Activated T-helper 2 cell treated with anti-CD3 and anti-CD28 coated beads, Interferon-gamma antibody, Interleukin-2, Interleukin-4, amounts not matched to agents 10 μg/mL and 5 μg/mL and 100 μg/mL, durations not matched to agents 14 hours and 24 hours and 36 hours (primary cell): ENCODE measurements around the gene KRT6A. TPM values are rescaled to one million over a fixed set of nuclear protein-coding genes. Genes with fewer than 3 reads are reported as not detected.
"Not testable (repeated sequence)": the region's sequence is repeated elsewhere in the genome, so short reads cannot be mapped to it uniquely, and the experiment has no call there.

ENCODE experiments used
- DNase-seq: peaks from one replicate; pipeline ENCODE4 v3.0.0; 2021; ENCODE audit warnings: low spot score
- H3K27ac Mint-ChIP-seq: one replicate; pipeline ENCODE4 v1.8.0; 2021; ENCODE audit warnings: mixed read lengths
- H3K27me3 Mint-ChIP-seq: one replicate; pipeline ENCODE4 v1.8.0; 2021; ENCODE audit warnings: low read depth, mixed read lengths
- H3K36me3 Mint-ChIP-seq: one replicate; pipeline ENCODE4 v1.8.0; 2021; ENCODE audit warnings: low read depth, mixed read lengths
- H3K4me1 Mint-ChIP-seq: one replicate; pipeline ENCODE4 v1.8.0; 2021; ENCODE audit warnings: low read depth, mixed read lengths
- H3K4me3 Mint-ChIP-seq: one replicate; pipeline ENCODE4 v1.8.0; 2021; ENCODE audit warnings: low read depth, mild to moderate bottlenecking, moderate library complexity, mixed read lengths
- H3K9me3 Mint-ChIP-seq: one replicate; pipeline ENCODE4 v1.8.0; 2021; ENCODE audit warnings: mixed read lengths
- intact Hi-C: fragments of 100-400 bp; cut with micrococcal nuclease; formaldehyde crosslinking; loops from one replicate; pipeline ENCODE4 v1.15.1; 2023
- total RNA-seq: library from RNA; stranded (reverse); gene quantifications from 2 replicates; pipeline ENCODE4 v1.2.3, GENCODE V29; 2022

The KRT6A gene
- total RNA-seq, 1 donor from 2014 or later = not detected

GRCh38 chr12:52491495-52491894, 1.6 kb downstream of the KRT6A start:
- H3K36me3 Mint-ChIP-seq, H3K9me3 Mint-ChIP-seq, H3K4me3 Mint-ChIP-seq, intact Hi-C loops, H3K27ac Mint-ChIP-seq, H3K4me1 Mint-ChIP-seq, DNase-seq: not testable (repeated sequence)
- peaks cover 11% of the 10 kb centered on the region for H3K27me3 Mint-ChIP-seq

GRCh38 chr12:52488736-52489135, 4.3 kb downstream of the KRT6A start:
- no peak overlapping the region for H3K4me3 Mint-ChIP-seq
- DNase-seq = no peak
- no peaks in the 10 kb centered on the region for H3K36me3 Mint-ChIP-seq
- H3K27me3 Mint-ChIP-seq = peaks cover 25% of the 10 kb centered on the region
- no peaks in the 10 kb centered on the region for H3K9me3 Mint-ChIP-seq
- no peak overlapping the region for H3K27ac Mint-ChIP-seq
- intact Hi-C loops = no loop called here
- no peaks in the 10 kb centered on the region for H3K4me1 Mint-ChIP-seq

DNA sequence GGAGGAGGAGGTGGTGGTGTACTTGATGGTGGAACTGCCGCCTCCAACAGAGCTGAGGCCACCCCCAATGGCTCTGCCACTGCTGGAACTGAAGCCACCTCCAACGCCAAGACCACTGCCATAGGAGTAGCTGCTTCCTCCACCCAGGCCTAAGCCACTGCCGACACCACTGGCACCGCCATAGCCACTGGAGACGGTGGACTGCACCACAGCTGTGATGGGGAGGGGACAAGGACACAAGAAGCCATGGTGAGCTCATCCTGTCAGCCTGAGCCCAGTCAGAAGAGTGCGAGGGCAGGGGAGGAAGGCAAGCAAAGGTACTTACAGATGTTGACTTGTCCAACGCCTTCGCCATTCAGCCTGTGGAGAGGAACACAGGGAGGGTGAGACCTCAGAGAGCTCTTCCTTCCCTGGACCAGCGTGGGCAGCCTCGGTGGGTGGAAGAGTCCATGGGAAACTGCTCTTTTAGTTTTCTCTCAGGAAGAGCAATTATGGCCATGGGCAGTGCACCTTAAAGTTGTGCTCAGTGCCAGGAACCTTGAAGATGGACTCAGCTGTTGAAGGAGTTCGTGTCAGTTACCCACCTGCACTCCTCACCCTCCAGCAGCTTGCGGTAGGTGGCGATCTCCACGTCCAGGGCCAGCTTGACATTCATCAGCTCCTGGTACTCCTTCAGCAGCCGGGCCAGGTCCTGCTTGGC, 5.2 kb downstream of the KRT6A start:
- H3K4me3 Mint-ChIP-seq, H3K4me1 Mint-ChIP-seq, intact Hi-C loops, H3K9me3 Mint-ChIP-seq, H3K27ac Mint-ChIP-seq, H3K36me3 Mint-ChIP-seq, DNase-seq: not testable (repeated sequence)
- H3K27me3 Mint-ChIP-seq = peaks cover 33% of the 10 kb centered on the region

DNA sequence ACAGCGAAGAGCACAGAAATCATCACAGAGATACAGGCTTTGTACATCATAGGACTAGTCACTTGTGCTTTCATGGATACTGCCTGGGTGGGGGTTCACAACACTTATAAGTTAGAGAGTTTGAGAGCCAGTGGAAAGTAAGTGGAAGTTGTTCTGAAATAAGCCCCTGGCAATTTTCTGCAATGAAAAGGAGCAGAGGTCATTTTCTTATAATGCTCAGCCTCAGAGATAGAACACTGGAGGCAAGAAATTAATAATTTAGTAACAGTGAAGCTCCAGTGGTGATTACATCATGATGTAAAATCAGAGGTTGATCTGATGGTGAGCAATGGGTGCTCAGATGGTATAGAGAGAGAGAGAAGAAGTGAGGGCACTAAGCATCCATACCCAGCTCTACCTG, 5.8 kb downstream of the KRT6A start:
- Mint-ChIP-seq H3K4me1 (no peaks in the 10 kb centered on the region), H3K27ac (no peak overlapping the region), H3K27me3 (peaks cover 36% of the 10 kb centered on the region), H3K9me3 (no peaks in the 10 kb centered on the region), H3K36me3 (no peaks in the 10 kb centered on the region), H3K4me3 (no peak overlapping the region)
- DNase-seq = no peak
- intact Hi-C loops = no loop called here

DNA sequence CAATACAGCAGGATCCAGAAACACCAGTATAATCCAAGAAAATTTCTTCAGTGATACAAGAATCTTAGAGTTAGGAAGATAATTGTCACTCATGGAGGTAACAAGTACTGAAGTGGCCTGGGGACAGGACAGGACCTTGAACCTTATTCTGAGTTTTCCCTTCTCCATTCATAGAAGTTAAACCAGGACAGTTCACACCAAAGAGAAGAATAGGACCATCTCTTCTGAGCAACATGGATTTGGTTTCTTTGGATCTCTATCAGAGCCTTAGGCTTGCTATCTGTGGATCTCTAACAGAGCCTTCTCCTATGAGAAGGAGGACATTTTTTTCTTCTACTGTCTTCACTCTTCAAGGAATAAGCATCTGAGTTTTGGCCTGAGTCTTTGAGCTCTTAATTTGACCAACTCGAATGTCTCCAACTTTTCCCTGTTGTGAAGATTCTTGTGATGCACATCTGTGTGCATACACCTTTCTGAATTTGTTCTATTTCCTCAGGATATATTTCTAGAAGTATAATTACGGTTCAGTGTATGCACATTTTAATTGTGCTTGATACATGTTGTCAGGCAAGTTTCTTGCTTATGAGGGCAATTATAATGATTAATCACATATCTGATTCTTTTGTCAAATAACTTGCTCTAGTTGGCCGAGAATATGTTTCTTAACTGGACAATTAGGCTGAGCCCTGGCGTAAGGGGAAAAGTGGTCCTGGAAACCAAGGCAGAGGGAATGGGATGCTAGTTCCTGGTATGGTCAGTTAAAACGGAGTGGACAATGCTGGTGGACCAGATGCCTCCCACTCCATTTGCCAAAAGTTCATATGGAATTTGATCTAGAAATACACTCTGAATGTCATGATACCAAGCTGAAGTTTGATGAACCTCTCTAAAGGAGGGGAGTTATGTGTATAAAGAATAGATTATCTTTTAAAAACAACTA, 6.6 kb downstream of the KRT6A start:
- H3K27ac Mint-ChIP-seq = no peak overlapping the region
- H3K4me1 Mint-ChIP-seq = no peaks in the 10 kb centered on the region
- DNase-seq = no peak
- H3K4me3 Mint-ChIP-seq = no peak overlapping the region
- no peaks in the 10 kb centered on the region for H3K36me3 Mint-ChIP-seq
- H3K9me3 Mint-ChIP-seq = no peaks in the 10 kb centered on the region
- H3K27me3 Mint-ChIP-seq = peaks cover 35% of the 10 kb centered on the region
- intact Hi-C loops = no loop called here

DNA sequence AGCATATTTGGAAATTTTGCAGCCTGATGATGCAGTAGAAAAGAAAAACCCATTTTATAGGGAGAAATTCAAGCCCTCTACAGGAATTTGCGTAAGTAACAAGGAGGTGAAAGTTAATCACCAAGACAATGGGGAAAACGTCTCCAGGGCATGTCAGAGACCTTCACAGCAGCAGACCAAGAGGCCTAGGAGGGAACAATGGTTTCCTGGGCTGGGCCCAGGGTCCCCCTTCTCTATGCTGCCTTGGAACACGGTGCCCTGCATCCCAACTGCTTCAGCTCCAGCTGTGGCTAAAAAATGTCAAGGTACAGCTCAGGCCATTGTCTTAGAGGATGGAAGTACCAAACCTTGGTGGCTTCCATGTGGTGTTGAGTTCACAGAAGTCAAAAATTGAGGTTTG, 13.0 kb downstream of the KRT6A start:
- Mint-ChIP-seq H3K36me3 (no peaks in the 10 kb centered on the region), H3K4me3 (no peak overlapping the region), H3K4me1 (no peaks in the 10 kb centered on the region), H3K9me3 (peaks cover 8% of the 10 kb centered on the region), H3K27me3 (peaks cover 26% of the 10 kb centered on the region), H3K27ac (no peak overlapping the region)
- intact Hi-C loops = no loop called here
- no peak for DNase-seq

GRCh38 chr12:52477651-52478050, 15.4 kb downstream of the KRT6A start:
- no peaks in the 10 kb centered on the region for H3K36me3 Mint-ChIP-seq
- no peak for DNase-seq
- intact Hi-C loops = no loop called here

GRCh38 chr12:52474212-52474611, 18.8 kb downstream of the KRT6A start:
- Mint-ChIP-seq H3K9me3 (peaks cover 2% of the 10 kb centered on the region), H3K36me3 (no peaks in the 10 kb centered on the region)
- no peak for DNase-seq

More at GRCh38 chr12:52477651-52478050, 15.4 kb downstream of the KRT6A start:
- peaks cover 8% of the 10 kb centered on the region for H3K9me3 Mint-ChIP-seq
- H3K27ac Mint-ChIP-seq = no peak overlapping the region
- no peak overlapping the region for H3K4me3 Mint-ChIP-seq
- H3K4me1 Mint-ChIP-seq = no peaks in the 10 kb centered on the region
- peaks cover 7% of the 10 kb centered on the region for H3K27me3 Mint-ChIP-seq

DNA sequence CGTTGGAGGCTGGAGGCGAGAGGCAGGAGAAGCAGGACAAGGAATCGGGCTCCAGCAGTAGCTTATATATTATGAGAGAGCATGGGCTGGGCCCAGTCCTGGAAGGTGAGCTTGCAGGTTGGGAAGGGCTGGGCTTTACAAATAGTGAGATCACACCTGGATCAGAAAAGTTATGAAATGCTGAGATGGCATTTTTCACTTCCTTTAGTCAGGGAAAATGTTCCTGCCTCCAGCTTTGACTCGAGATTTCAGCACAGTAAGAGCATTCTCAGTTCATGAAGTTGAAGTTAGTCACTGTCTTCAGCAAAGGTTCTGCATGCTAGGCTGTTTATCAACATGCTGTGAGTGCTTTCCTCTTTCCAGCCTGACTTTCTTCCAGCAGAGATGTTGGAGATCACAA, 19.3 kb downstream of the KRT6A start, which contains the start of gene KRT6C:
Gene KRT6C, minus strand, starts transcription at position 38 of the 400 bp plus-strand sequence. CDS start 68 bp downstream, outside the sequence.
- intact Hi-C loops = no loop called here
- H3K27me3 Mint-ChIP-seq = peaks cover 4% of the 10 kb centered on the region
- DNase-seq = no peak
- no peaks in the 10 kb centered on the region for H3K36me3 Mint-ChIP-seq
- no peak within 1 kb of the TSS for H3K4me3 Mint-ChIP-seq
- no peaks in the 10 kb centered on the region for H3K9me3 Mint-ChIP-seq
- no peaks in the 10 kb centered on the region for H3K4me1 Mint-ChIP-seq
- no peak within 1 kb of the TSS for H3K27ac Mint-ChIP-seq

More at GRCh38 chr12:52474212-52474611, 18.8 kb downstream of the KRT6A start:
- H3K4me1 Mint-ChIP-seq = no peaks in the 10 kb centered on the region
- no peak overlapping the region for H3K4me3 Mint-ChIP-seq
- peaks cover 4% of the 10 kb centered on the region for H3K27me3 Mint-ChIP-seq
- H3K27ac Mint-ChIP-seq = no peak overlapping the region
- intact Hi-C loops = no loop called here

- H3K4me1 Mint-ChIP-seq = no peaks in the 10 kb centered on the region
- H3K9me3 Mint-ChIP-seq = no peaks in the 10 kb centered on the region
- no peak for DNase-seq
- H3K36me3 Mint-ChIP-seq = no peaks in the 10 kb centered on the region
- H3K27ac Mint-ChIP-seq = no peak overlapping the region
- no peak overlapping the region for H3K4me3 Mint-ChIP-seq
- intact Hi-C loops = no loop called here
- peaks cover 5% of the 10 kb centered on the region for H3K27me3 Mint-ChIP-seq
Observed at GRCh38 chr12:52469853-52470252, 23.2 kb downstream of the KRT6A start.

DNA sequence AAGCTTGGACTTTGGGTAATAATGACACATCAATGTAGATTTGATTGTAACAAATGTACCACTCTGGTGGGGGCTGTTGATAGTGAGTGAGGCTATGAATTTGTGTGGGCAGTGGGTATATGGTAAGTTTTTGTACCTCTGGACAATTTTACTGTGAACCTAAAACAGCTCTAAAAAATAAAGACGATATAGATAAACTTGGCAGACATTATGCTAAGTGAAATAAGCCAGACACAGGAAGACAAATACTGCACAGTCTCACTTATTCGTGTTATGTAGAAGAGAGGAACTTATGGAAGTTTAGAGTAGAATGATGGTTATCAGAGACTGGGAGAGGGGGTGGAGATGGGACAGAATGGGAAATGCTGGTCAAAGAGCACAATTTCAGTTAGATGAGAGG, 28.2 kb downstream of the KRT6A start:
- Mint-ChIP-seq H3K27me3 (peaks cover 17% of the 10 kb centered on the region), H3K36me3 (no peaks in the 10 kb centered on the region), H3K4me1 (no peaks in the 10 kb centered on the region), H3K9me3 (no peaks in the 10 kb centered on the region), H3K4me3 (no peak overlapping the region), H3K27ac (no peak overlapping the region)
- DNase-seq = no peak
- intact Hi-C loops = no loop called here

DNA sequence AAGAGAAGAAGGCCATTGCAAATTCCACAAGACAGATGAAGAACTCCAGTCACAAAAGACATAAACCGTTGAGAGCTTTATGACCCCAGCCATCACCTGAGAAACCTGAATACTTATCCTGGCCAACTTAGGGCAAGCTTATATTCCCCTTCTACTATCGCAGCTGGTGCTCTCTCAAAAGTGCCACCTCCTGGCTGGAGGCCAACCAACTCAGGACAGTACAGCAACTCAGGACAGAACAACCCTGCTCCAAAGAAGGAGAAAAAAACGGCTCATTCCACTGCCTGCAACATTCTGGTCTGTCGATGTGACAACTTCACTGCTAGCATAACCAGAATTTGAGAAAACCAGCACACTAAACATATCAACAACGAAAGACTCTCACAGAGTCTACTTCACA, 31.4 kb downstream of the KRT6A start:
- no peak for DNase-seq
- no peaks in the 10 kb centered on the region for H3K36me3 Mint-ChIP-seq
- intact Hi-C loops = no loop called here

GRCh38 chr12:52458861-52459260, 34.2 kb downstream of the KRT6A start:
- Mint-ChIP-seq H3K36me3 (no peaks in the 10 kb centered on the region), H3K27ac (no peak overlapping the region)
- intact Hi-C loops = no loop called here

More for the DNA sequence above, 31.4 kb downstream of the KRT6A start:
- no peak overlapping the region for H3K4me3 Mint-ChIP-seq
- peaks cover 25% of the 10 kb centered on the region for H3K27me3 Mint-ChIP-seq
- no peak overlapping the region for H3K27ac Mint-ChIP-seq
- H3K9me3 Mint-ChIP-seq = no peaks in the 10 kb centered on the region
- H3K4me1 Mint-ChIP-seq = no peaks in the 10 kb centered on the region

More at GRCh38 chr12:52458861-52459260, 34.2 kb downstream of the KRT6A start:
- Mint-ChIP-seq H3K4me1 (peaks cover 2% of the 10 kb centered on the region), H3K4me3 (no peak overlapping the region), H3K27me3 (peaks cover 31% of the 10 kb centered on the region), H3K9me3 (no peaks in the 10 kb centered on the region)
- no peak for DNase-seq
